ENCODE results near the gene FBXL16.

FBXL16 gene

GRCh38 chr16:670485-671352 is 34.9 kb downstream of the FBXL16 start:
- no peak for TF ChIP-seq CTCF (conservative IDR thresholded peaks at IDR 0.05; ENCODE audit: low read depth, low read length)
- H3K4me3 ChIP-seq (ENCODE audit: low read length): no peak overlapping the region
- DNase-seq (ENCODE audit: low read depth): no peak

GRCh38 chr16:669666-670065 is 35.9 kb downstream of the FBXL16 start:
- H3K4me3 ChIP-seq (ENCODE audit: low read length): no peak overlapping the region
- DNase-seq (ENCODE audit: low read depth): no peak
- TF ChIP-seq CTCF (conservative IDR thresholded peaks at IDR 0.05; ENCODE audit: low read depth, low read length): no peak

GRCh38 chr16:668519-669171 is 37.0 kb downstream of the FBXL16 start:
- no peak for DNase-seq (ENCODE audit: low read depth)
- no peak for TF ChIP-seq CTCF (conservative IDR thresholded peaks at IDR 0.05; ENCODE audit: low read depth, low read length)
- H3K4me3 ChIP-seq (ENCODE audit: low read length): peak overlapping the region; percentile 82

GRCh38 chr16:667780-668518 is 37.7 kb downstream of the FBXL16 start, which contains the start of gene RHOT2:
TSS of gene RHOT2 (plus strand) at chr16:668132. CDS start at chr16:668200, 68 bp downstream.
- peak within 1 kb of the TSS; percentile 82 for H3K4me3 ChIP-seq (ENCODE audit: low read length)
- DNase-seq (ENCODE audit: low read depth): peak; percentile 39

GRCh38 chr16:667113-667779 is 38.4 kb downstream of the FBXL16 start:
- no peak for TF ChIP-seq CTCF (conservative IDR thresholded peaks at IDR 0.05; ENCODE audit: low read depth, low read length)
- no peak overlapping the region for H3K4me3 ChIP-seq (ENCODE audit: low read length)
- no peak for DNase-seq (ENCODE audit: low read depth)

More at GRCh38 chr16:667780-668518, 37.7 kb downstream of the FBXL16 start, which contains the start of gene RHOT2:
- TF ChIP-seq CTCF (conservative IDR thresholded peaks at IDR 0.05; ENCODE audit: low read depth, low read length): peak; percentile 60

- no peak overlapping the region for H3K4me3 ChIP-seq (ENCODE audit: low read length)
- TF ChIP-seq CTCF (conservative IDR thresholded peaks at IDR 0.05; ENCODE audit: low read depth, low read length): no peak
- no peak for DNase-seq (ENCODE audit: low read depth)
These were observed 39.0 kb downstream of the FBXL16 start for GRCh38 chr16:666572-666971.
